Measurements from ENCODE around the gene PLCH1. TPM values are rescaled to one million over a fixed set of nuclear protein-coding genes. Genes with fewer than 3 reads are reported as not detected.

PLCH1 gene
- total and polyA plus RNA-seq, 8 donors: 0.91 to 4.4 (median 2.3) TPM

DNA sequence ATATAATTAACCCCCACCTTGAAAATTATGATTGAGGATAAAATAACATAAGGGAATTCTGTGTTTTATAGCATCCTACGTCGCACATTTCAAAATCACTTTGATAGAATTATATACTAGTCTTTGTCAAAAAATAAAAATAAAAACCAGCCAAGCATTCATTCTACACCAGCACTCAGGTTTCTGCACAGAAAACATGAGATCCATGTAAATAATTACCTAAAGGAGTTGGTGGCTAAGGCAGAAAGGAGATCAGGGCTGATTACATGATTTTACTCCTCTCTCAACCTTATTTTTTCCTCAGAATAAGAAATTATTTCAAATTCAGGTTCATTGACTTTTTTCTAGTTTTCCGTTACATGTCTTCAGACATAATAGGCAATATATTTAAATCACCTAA is 194.5 kb downstream of the PLCH1 start:
- ATAC-seq (no peak), FAIRE-seq (no peak), DNase-seq (no peak)
- WGBS, 2 donors: 93 to 97% methylated on average over 3 of the region's 3 CpGs
- intact Hi-C loops (cut with DNase I): no loop called here
- Histone ChIP-seq H3K4me3 (no peak overlapping the region), H3K27me3 (no peaks in the 10 kb centered on the region), H3K27ac (no peak overlapping the region), H3K4me1 (peaks cover 2 to 9% (median 7%) of the 10 kb centered on the region in 3 donors), H3K36me3 (no peaks in the 10 kb centered on the region), H3K9me3 (no peaks in the 10 kb centered on the region)
- TF ChIP-seq CTCF (IDR thresholded peaks at IDR 0.05): no peak

DNA sequence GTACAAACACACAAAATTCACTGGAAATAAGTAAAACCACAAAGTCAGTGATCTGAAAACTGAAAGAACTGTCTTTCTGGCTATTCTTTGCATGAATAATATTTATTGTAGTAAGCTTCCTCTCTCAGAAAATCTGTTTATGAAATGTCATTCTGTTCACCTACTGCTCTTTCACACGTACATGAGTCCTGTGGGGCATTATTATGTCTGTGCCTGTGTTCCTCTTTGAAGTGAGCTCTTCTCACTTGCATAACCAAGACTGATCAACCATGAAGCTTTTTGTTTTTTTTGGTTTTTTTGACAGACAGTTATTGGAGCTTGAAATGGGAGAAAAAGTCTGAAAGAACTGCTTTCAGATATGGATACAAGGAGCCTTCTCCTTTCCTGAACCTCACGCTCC is 195.8 kb downstream of the PLCH1 start:
- H3K9me3 ChIP-seq: no peaks in the 10 kb centered on the region
- intact Hi-C loops (cut with DNase I): no loop called here
- TF ChIP-seq CTCF (IDR thresholded peaks at IDR 0.05): no peak
- 89 to 96% methylated on average over 2 of the region's 2 CpGs for WGBS, 2 donors
- H3K27me3 ChIP-seq: no peaks in the 10 kb centered on the region
- no peaks in the 10 kb centered on the region for H3K36me3 ChIP-seq
- no peak overlapping the region for H3K27ac ChIP-seq
- no peak for FAIRE-seq
- no peak for DNase-seq
- no peak for ATAC-seq
- H3K4me3 ChIP-seq: no peak overlapping the region
- no peaks in the 10 kb centered on the region for H3K4me1 ChIP-seq

DNA sequence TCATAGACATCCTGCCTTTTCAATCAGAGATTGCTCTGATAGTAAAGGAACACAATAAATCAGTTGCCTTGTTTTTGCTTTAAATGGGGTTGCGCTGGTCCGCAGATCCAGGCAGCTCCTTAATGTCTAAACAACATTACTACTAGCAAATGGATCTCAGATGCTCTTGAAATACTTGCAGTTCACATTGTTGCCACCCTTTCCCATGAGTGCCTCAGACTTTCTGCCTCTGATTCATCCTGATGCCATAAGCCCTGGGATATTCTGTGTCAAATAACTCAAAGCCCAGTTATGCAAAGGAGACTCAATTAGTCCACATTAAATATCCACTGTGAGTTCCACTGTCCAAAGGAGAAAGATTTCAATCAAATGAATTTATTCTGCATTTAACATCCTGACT is 196.7 kb downstream of the PLCH1 start:
- Histone ChIP-seq H3K9me3 (no peaks in the 10 kb centered on the region), H3K27ac (no peak overlapping the region), H3K4me1 (no peaks in the 10 kb centered on the region), H3K4me3 (no peak overlapping the region), H3K27me3 (no peaks in the 10 kb centered on the region), H3K36me3 (no peaks in the 10 kb centered on the region)
- no peak for DNase-seq
- no peak for TF ChIP-seq CTCF (IDR thresholded peaks at IDR 0.05)
- intact Hi-C loops (cut with DNase I): no loop called here
- no peak for FAIRE-seq
- 96 to 98% methylated on average over 2 of the region's 2 CpGs for WGBS, 2 donors
- ATAC-seq: no peak

- ATAC-seq (no peak), FAIRE-seq (no peak), DNase-seq (no peak)
- intact Hi-C loops (cut with DNase I): no loop called here
- H3K27me3 ChIP-seq: no peaks in the 10 kb centered on the region
- TF ChIP-seq CTCF (IDR thresholded peaks at IDR 0.05): no peak
- no peaks in the 10 kb centered on the region for H3K4me1 ChIP-seq
- 90 to 97% methylated on average over 3 of the region's 3 CpGs for WGBS, 2 donors
- no peak overlapping the region for H3K4me3 ChIP-seq
- H3K9me3 ChIP-seq: no peaks in the 10 kb centered on the region
- H3K27ac ChIP-seq: no peak overlapping the region
- no peaks in the 10 kb centered on the region for H3K36me3 ChIP-seq
Measured at GRCh38 chr3:155535098-155535497, 209.8 kb downstream of the PLCH1 start.

DNA sequence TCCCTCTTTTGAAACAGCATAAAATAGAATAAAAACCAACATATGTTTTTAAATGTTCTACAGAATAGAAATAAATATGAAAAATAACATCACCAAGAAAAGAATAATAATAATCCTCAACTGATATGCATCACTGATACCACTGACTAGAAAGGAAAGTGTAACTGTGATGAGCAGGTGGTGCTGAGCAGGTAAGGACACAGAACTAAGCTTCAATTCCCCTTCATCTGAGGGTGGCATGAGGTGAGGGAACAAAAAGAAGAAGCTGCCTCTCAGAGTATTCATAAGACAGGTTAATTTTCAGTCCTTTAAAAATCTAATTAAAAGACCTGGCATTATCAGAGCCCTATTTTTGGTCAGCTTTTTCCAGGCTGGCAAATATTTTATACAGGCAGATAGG is 216.3 kb downstream of the PLCH1 start:
- no peaks in the 10 kb centered on the region for H3K36me3 ChIP-seq
- no peak for DNase-seq
- ATAC-seq: no peak
- H3K4me1 ChIP-seq: no peaks in the 10 kb centered on the region
- no peak for TF ChIP-seq CTCF (IDR thresholded peaks at IDR 0.05)
- no peaks in the 10 kb centered on the region for H3K9me3 ChIP-seq
- no peaks in the 10 kb centered on the region for H3K27me3 ChIP-seq
- H3K4me3 ChIP-seq: no peak overlapping the region
- no peak for FAIRE-seq
- H3K27ac ChIP-seq: no peak overlapping the region
- intact Hi-C loops (cut with DNase I): no loop called here

Measured in pancreas (tissue), 10 donors.